T-helper 9 cell (primary cell): Measurements from ENCODE around the gene PGC.

ENCODE experiments used
- DNase-seq: peaks from one replicate; pipeline ENCODE4 v3.0.0-alpha.2; 2020

The PGC gene

GRCh38 chr6:41729624-41730023 is 17.6 kb downstream of the PGC start:
- DNase-seq, result no peak

- DNase-seq, result no peak
Measured at GRCh38 chr6:41728954-41729353, 18.2 kb downstream of the PGC start.

GRCh38 chr6:41728073-41728936 is 18.9 kb downstream of the PGC start:
- DNase-seq, result no peak

GRCh38 chr6:41727705-41728072 is 19.5 kb downstream of the PGC start:
- no peak for DNase-seq

GRCh38 chr6:41726876-41727275 is 20.3 kb downstream of the PGC start:
- no peak for DNase-seq

GRCh38 chr6:41724586-41725501 is 22.4 kb downstream of the PGC start:
- no peak for DNase-seq

GRCh38 chr6:41724228-41724580 is 23.0 kb downstream of the PGC start:
- DNase-seq, result no peak

- DNase-seq, result no peak
Measured at GRCh38 chr6:41723530-41724227, 23.5 kb downstream of the PGC start.

- no peak for DNase-seq
Measured at GRCh38 chr6:41722969-41723529, 24.1 kb downstream of the PGC start.

GRCh38 chr6:41721414-41721813 is 25.8 kb downstream of the PGC start:
- no peak for DNase-seq

GRCh38 chr6:41720783-41721182 is 26.4 kb downstream of the PGC start:
- no peak for DNase-seq

GRCh38 chr6:41720262-41720620 is 27.0 kb downstream of the PGC start:
- DNase-seq, result no peak

GRCh38 chr6:41719436-41720261 is 27.5 kb downstream of the PGC start:
- DNase-seq, result no peak

GRCh38 chr6:41718828-41719227 is 28.4 kb downstream of the PGC start:
- DNase-seq, result no peak

- DNase-seq, result no peak
Measured at GRCh38 chr6:41717392-41717736, 29.8 kb downstream of the PGC start.

GRCh38 chr6:41716516-41717391 is 30.4 kb downstream of the PGC start:
- no peak for DNase-seq

- DNase-seq, result no peak
Measured at GRCh38 chr6:41715795-41716515, 31.2 kb downstream of the PGC start.

- DNase-seq, result no peak
Measured at GRCh38 chr6:41714556-41715273, 32.5 kb downstream of the PGC start.

GRCh38 chr6:41713650-41714291 is 33.4 kb downstream of the PGC start:
- no peak for DNase-seq
